GM12864 (cell line): ENCODE results near the gene MAPKAP1.

Source experiments
- DNase-seq: peaks from one replicate; pipeline ENCODE4 v3.0.0-alpha.2; 2011; ENCODE audit warnings: low read depth
- H3K4me3 ChIP-seq: 2 replicates; pipeline ENCODE4 v1.5.1; 2011; ENCODE audit warnings: mild to moderate bottlenecking, low read depth, low read length, control low read depth
- TF ChIP-seq, protein P1 (sequence below): IDR thresholded peaks from 2 replicates; pipeline ENCODE4 v1.5.1; 2011; ENCODE audit warnings: low read depth, mild to moderate bottlenecking, moderate library complexity, low read length, control low read depth, inconsistent platforms; ENCODE audit errors: missing control alignments

The MAPKAP1 gene

DNA sequence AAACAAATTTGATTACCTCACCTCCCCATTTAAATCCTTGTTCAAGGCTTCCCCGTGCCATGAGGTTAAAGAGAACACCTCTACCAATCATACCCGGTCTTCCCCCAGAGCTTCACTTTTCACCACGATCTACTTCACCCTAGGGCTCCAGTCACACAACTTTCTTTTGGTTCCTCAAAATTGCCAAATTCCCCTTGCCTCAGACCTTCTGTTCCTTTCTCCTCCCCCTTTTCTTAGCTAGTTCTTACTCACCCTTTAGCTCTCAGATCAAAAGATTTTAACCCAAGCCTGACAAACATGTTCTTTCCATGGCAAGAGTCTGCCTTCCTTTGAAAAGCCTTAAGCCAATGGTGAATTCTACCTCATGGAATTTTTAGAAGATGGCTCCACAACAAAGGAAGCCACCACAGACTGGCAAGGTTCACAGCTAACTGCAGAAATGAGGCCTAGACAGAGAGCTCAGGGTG, 56.7 kb downstream of the MAPKAP1 start:
- TF ChIP-seq, protein P1, sequence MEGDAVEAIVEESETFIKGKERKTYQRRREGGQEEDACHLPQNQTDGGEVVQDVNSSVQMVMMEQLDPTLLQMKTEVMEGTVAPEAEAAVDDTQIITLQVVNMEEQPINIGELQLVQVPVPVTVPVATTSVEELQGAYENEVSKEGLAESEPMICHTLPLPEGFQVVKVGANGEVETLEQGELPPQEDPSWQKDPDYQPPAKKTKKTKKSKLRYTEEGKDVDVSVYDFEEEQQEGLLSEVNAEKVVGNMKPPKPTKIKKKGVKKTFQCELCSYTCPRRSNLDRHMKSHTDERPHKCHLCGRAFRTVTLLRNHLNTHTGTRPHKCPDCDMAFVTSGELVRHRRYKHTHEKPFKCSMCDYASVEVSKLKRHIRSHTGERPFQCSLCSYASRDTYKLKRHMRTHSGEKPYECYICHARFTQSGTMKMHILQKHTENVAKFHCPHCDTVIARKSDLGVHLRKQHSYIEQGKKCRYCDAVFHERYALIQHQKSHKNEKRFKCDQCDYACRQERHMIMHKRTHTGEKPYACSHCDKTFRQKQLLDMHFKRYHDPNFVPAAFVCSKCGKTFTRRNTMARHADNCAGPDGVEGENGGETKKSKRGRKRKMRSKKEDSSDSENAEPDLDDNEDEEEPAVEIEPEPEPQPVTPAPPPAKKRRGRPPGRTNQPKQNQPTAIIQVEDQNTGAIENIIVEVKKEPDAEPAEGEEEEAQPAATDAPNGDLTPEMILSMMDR = no peak
- H3K4me3 ChIP-seq = no peak overlapping the region; the same call in 1 of the 2 replicates
- peak; percentile 88 for DNase-seq

DNA sequence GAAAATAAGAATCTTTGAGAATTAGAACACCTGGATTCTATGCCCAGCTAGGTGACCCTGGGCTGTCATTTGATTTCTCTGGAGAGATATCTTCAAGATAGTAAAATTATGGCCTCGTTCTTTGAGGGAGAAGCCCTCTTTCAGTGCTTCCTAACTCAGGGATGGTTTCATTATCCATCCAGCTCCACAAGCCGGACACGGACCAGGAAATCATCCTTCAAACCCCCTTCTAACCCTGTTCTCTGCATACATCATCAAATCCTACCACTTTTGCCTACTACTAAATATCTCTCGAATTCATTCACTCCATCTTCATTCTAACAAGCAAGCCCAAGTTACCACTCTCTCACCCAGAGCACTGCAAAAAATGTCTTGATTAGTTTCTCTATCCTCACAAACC, 57.2 kb downstream of the MAPKAP1 start:
- H3K4me3 ChIP-seq = no peak overlapping the region; the same call in 1 of the 2 replicates
- TF ChIP-seq, protein P1 = no peak
- no peak for DNase-seq

DNA sequence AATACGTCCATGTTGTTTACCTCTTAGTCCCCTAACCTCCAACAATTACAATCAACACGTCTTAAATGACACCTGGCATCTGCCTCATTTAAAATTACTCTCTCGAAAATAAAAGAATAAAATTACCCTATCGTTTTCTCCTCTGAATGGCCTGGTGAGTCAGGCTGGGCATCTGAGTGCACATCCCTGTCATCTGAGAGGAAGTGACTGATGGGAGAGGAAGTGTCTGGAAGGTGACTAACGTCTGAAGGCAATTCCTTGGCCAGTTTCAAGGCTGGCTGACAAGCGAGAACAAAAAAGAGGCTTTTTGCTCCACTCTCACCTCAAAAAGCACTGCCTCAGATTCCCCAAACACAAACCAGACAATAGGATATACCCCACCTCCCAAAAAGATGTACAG, 57.7 kb downstream of the MAPKAP1 start:
- TF ChIP-seq, protein P1 = no peak
- H3K4me3 ChIP-seq = no peak overlapping the region
- DNase-seq = no peak

DNA sequence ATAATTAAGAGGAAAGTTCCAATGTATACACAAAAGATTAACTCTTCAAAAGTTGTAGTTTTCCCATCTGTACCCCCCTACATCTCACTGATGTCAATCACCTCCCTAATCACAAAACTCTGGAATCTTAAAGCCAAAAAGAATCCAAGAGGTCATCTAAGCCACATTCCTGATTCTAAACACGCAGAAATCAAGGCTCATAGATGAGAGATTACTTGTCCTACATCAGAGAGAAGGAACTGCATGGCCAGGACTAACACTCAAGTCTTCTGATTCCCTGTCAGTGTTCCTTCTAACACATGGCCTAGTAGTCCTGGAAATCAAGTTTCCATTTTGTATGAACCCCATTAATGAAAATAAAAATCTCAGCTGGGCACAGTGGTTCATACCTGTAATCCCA, 58.7 kb downstream of the MAPKAP1 start:
- TF ChIP-seq, protein P1 = no peak
- no peak overlapping the region for H3K4me3 ChIP-seq
- DNase-seq = no peak

DNA sequence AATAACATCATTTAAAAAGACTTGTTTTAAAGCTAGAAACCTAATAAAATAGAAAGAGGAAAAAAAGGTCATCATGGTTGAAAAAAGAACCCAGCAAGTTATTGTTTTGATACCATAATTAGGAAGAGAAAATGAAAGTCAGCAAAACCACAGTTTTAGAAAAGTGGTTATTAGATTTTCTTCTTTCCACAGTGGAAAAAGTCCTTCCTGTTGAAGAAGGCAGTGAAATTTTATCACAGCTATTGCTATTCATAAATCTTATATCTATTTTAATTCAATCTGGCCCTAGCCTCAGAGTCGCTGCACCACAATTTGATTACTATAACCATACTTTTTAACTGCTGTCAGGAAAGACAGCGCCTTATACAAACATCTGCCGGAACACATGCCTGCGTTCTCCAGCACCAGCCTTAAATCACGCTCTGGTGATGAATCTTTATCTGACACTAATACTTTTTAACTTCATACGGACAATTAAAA, 60.3 kb downstream of the MAPKAP1 start:
- H3K4me3 ChIP-seq = peak overlapping the region; percentile 17; the same call in 1 of the 2 replicates
- TF ChIP-seq, protein P1 = no peak
- DNase-seq = no peak

DNA sequence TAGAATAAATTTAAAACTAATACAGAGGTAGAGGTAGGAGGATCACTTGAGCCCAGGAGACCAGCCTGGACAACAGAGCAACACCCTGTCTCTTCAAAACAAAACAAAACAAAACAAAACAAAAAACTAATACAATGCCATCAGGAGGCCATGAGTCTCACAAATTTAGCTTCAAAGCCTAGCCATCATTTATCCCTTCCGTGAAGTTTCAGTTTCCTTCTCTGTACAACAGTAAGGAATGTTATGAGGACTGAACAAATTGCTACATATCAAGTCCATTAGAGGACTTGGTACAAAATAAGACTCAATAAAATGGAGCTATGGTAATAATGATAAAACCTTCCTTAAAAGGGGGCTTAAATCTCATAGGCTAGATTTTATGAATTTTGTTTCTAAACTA, 60.8 kb downstream of the MAPKAP1 start:
- DNase-seq = no peak
- TF ChIP-seq, protein P1 = no peak
- H3K4me3 ChIP-seq = peak overlapping the region; percentile 20; the same call in 1 of the 2 replicates

DNA sequence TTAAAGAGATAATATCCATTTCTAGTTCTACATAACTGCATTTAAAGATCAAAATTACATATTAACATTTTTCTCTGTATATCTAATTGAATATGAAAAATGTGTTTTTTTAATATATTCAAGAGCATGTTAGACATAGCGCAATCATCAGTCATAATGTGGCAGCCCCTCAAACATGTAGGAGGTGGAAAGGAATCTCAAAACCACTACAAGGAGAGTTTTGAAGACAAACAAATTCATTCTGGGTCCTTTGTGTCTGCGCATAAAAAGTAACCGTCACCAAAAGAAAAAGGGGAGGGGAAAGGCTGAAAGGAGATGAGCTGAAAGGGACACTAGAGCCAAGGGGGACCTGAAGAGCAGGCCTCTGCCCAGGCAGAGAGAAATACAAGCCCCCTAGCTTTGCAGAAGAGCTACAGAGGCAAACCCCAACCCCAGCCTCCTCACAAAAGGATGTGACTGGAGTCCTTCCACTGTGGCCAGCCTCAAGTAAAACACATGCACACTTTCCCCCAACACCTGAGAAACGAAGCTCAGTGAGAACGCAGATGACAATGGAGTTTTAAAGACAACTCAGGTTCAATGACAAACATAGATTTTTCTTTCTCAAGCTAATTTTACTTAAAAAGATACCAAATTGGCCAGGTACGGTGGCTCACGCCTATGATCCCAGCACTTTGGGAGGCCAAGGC, 62.0 kb downstream of the MAPKAP1 start:
- H3K4me3 ChIP-seq = no peak overlapping the region
- TF ChIP-seq, protein P1 = no peak
- DNase-seq = no peak
